ENCODE data around the gene CA6. TPM values are rescaled to one million over a fixed set of nuclear protein-coding genes. Genes with fewer than 3 reads are reported as not detected.

Gene CA6
- total and polyA plus RNA-seq, 2 experiments from 2014 or later: not detected

DNA sequence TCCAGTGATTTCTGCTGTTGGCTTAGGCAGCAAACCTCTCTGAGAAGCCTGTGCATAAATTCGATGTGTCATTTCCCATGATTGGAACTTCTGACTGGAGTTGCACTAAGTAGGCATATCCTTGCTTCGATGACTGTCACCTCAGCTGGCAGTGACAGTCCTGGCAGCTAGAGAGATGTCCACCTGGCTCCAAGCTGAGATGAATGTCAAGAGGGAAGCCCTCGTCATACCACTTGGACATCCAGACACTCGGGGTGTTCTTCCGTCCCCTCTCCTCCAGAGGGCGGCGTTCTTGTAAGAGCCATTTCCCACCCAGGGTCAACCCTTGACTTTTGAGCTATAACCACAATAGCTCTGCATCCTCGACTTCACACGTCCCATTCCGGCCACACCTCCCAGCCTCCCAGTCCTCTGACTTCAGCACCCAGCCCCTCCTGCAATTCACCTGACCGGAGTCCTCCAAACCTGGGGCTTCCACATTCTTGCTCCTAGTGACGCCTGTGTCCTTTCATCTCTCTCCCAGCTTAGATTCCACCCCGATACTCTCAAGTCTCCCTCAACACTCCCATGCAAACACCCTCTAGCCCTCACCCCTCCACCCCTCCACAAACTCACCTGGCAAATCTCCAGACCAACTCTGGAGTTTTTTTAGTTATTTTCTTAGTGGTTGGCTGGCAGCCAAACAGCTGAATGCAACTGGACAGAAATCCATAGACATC, 17.3 kb downstream of the CA6 start:
- no peaks in the 10 kb centered on the region for H3K27me3 ChIP-seq
- no peaks in the 10 kb centered on the region for H3K9me2 ChIP-seq (replicated peaks; ENCODE audit: insufficient read depth)
- no peak overlapping the region for H3K4me2 ChIP-seq
- 42% methylated on average over 13 of the region's 13 CpGs for WGBS (ENCODE audit: low lambda C conversion rate, missing lambda C conversion rate)
- DNase-seq (ENCODE audit: low spot score): peak; percentile 74
- H3K9me3 ChIP-seq (ENCODE audit: low read depth): no peaks in the 10 kb centered on the region
- H3K4me1 ChIP-seq (ENCODE audit: insufficient read depth): no peaks in the 10 kb centered on the region
- no peaks in the 10 kb centered on the region for H3K36me3 ChIP-seq (replicated peaks; ENCODE audit: insufficient read depth, low read depth)
- no peak overlapping the region for H2AFZ ChIP-seq
- TF ChIP-seq EZH2phosphoT487 (IDR thresholded peaks at IDR 0.05; ENCODE audit: low read depth, severe bottlenecking, unreplicated experiment) (no peak), EZH2 (IDR thresholded peaks at IDR 0.05; ENCODE audit: borderline replicate concordance) (no peak)
- TF ChIP-seq, protein P1, sequence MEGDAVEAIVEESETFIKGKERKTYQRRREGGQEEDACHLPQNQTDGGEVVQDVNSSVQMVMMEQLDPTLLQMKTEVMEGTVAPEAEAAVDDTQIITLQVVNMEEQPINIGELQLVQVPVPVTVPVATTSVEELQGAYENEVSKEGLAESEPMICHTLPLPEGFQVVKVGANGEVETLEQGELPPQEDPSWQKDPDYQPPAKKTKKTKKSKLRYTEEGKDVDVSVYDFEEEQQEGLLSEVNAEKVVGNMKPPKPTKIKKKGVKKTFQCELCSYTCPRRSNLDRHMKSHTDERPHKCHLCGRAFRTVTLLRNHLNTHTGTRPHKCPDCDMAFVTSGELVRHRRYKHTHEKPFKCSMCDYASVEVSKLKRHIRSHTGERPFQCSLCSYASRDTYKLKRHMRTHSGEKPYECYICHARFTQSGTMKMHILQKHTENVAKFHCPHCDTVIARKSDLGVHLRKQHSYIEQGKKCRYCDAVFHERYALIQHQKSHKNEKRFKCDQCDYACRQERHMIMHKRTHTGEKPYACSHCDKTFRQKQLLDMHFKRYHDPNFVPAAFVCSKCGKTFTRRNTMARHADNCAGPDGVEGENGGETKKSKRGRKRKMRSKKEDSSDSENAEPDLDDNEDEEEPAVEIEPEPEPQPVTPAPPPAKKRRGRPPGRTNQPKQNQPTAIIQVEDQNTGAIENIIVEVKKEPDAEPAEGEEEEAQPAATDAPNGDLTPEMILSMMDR (IDR thresholded peaks at IDR 0.05; ENCODE audit: poor library complexity): peak; percentile 18
- no peak overlapping the region for H3K4me3 ChIP-seq
- no peaks in the 10 kb centered on the region for H3K79me2 ChIP-seq
- no peak overlapping the region for H3K27ac ChIP-seq
- H4K20me1 ChIP-seq (ENCODE audit: insufficient read depth, poor library complexity, severe bottlenecking): no peaks in the 10 kb centered on the region

DNA sequence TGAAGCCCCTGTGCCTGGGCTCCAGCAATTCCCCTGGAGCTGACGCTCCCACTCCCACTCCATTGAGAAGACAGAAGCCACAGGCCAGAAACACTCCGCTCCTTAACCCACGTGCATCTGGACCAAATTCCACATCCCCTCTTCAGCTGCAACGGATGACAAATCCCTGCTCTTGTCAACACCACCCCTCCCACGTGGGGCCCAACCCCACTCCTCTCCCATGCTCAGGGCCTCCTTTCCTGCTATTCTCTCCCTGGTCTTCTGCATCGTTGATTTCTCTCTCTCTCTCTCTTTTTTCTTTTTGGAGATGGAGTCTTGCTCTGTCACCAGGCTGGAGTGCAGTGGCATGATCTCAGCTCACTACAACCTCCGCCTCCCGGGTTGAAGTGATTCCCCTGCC, 18.3 kb downstream of the CA6 start:
- Histone ChIP-seq H3K4me1 (ENCODE audit: insufficient read depth) (no peaks in the 10 kb centered on the region), H3K27ac (no peak overlapping the region), H3K4me3 (no peak overlapping the region), H3K27me3 (no peaks in the 10 kb centered on the region), H3K4me2 (no peak overlapping the region), H3K79me2 (no peaks in the 10 kb centered on the region), H3K9me3 (ENCODE audit: low read depth) (no peaks in the 10 kb centered on the region), H3K36me3 (replicated peaks; ENCODE audit: insufficient read depth, low read depth) (no peaks in the 10 kb centered on the region), H4K20me1 (ENCODE audit: insufficient read depth, poor library complexity, severe bottlenecking) (no peaks in the 10 kb centered on the region), H3K9me2 (replicated peaks; ENCODE audit: insufficient read depth) (no peaks in the 10 kb centered on the region), H2AFZ (no peak overlapping the region)
- TF ChIP-seq EZH2 (IDR thresholded peaks at IDR 0.05; ENCODE audit: borderline replicate concordance) (no peak), EZH2phosphoT487 (IDR thresholded peaks at IDR 0.05; ENCODE audit: low read depth, severe bottlenecking, unreplicated experiment) (no peak)
- TF ChIP-seq, protein P1 (IDR thresholded peaks at IDR 0.05; ENCODE audit: poor library complexity): no peak
- 58% methylated on average over 8 of the region's 8 CpGs for WGBS (ENCODE audit: low lambda C conversion rate, missing lambda C conversion rate)
- DNase-seq (ENCODE audit: low spot score): no peak

DNA sequence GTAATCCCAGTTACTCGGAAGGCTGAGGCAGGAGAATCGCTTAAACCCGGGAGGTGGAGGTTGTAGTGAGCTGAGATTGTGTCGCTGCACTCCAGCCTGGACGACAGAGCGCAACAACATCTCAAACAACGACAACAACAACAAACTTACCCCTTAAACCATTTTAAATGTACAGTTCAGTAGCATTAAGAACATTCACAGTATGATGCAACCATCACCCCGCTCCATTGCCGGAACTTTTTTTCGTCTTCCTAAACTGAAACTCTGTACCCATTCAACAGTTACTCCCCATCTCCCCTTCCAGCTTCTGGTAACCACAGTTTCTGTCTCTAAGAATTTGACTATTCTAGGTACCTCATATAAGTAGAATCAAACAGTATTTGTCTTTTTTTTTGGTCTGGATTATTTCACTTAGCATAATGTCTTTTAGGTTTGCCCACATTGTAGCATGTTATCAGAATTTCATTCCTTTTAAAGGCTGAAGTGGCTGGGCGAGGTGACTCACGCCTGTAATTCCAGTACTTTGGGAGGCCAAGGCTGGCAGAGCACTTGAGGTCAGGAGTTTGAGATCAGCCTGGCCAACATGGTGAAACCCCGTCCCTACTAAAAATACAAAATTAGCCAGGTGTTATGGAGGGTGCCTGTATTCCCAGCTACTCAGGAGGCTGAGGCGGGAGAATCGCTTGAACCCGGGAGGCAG, 19.6 kb downstream of the CA6 start:
- Histone ChIP-seq H3K27ac (no peak overlapping the region), H3K79me2 (no peaks in the 10 kb centered on the region), H3K4me3 (no peak overlapping the region), H2AFZ (no peak overlapping the region), H3K9me3 (ENCODE audit: low read depth) (no peaks in the 10 kb centered on the region), H3K36me3 (replicated peaks; ENCODE audit: insufficient read depth, low read depth) (no peaks in the 10 kb centered on the region), H3K4me2 (no peak overlapping the region), H3K9me2 (replicated peaks; ENCODE audit: insufficient read depth) (no peaks in the 10 kb centered on the region), H3K27me3 (no peaks in the 10 kb centered on the region), H4K20me1 (ENCODE audit: insufficient read depth, poor library complexity, severe bottlenecking) (no peaks in the 10 kb centered on the region), H3K4me1 (ENCODE audit: insufficient read depth) (no peaks in the 10 kb centered on the region)
- WGBS (ENCODE audit: low lambda C conversion rate, missing lambda C conversion rate): 92% methylated on average over 16 of the region's 16 CpGs
- no peak for TF ChIP-seq EZH2phosphoT487 (IDR thresholded peaks at IDR 0.05; ENCODE audit: low read depth, severe bottlenecking, unreplicated experiment)
- no peak for TF ChIP-seq EZH2 (IDR thresholded peaks at IDR 0.05; ENCODE audit: borderline replicate concordance)
- TF ChIP-seq, protein P1 (IDR thresholded peaks at IDR 0.05; ENCODE audit: poor library complexity): no peak
- no peak for DNase-seq (ENCODE audit: low spot score)
